Testis (tissue), 3 donors: ENCODE results near the gene NT5M. TPM values are rescaled to one million over a fixed set of nuclear protein-coding genes. Genes with fewer than 3 reads are reported as not detected.

Experiments
- DNase-seq: peaks from one replicate; pipeline ENCODE4 v3.0.0-alpha.2; 2019
- H3K27ac ChIP-seq, 2 donors: fragments of 200-600 bp; sonication (generic); one replicate each; pipeline ENCODE4 v1.5.1; 2019
- H3K27me3 ChIP-seq: fragments of 200-600 bp; sonication (generic); one replicate; pipeline ENCODE4 v1.5.1; 2019
- H3K36me3 ChIP-seq: fragments of 200-600 bp; sonication (generic); one replicate; pipeline ENCODE4 v1.5.1; 2017; ENCODE audit warnings: low read depth; ENCODE audit errors: missing control alignments
- H3K4me1 ChIP-seq: fragments of 200-600 bp; sonication (generic); one replicate; pipeline ENCODE4 v1.5.1; 2019
- H3K4me3 ChIP-seq, 2 donors: fragments of 200-600 bp; sonication (generic); one replicate each; pipeline ENCODE4 v1.5.1; 2017 to 2019
- H3K9me3 ChIP-seq: fragments of 200-600 bp; sonication (generic); one replicate; pipeline ENCODE4 v1.5.1; 2017
- CTCF ChIP-seq, 3 experiments: fragments of 450-650 bp in 2 of 3; fragments of 200-600 bp in 1 of 3; sonication (generic) in 1 of 3; IDR thresholded peaks; one replicate each; pipeline ENCODE4 v1.5.1; 2016 to 2019; ENCODE audit warnings: antibody characterized with exemption in 3 of 3, mild to moderate bottlenecking in 2 of 3, moderate library complexity in 1 of 3
- POLR2A ChIP-seq: fragments of 450-650 bp; IDR thresholded peaks from one replicate; pipeline ENCODE4 v1.6.1; 2017; ENCODE audit warnings: antibody characterized with exemption, mild to moderate bottlenecking, moderate library complexity
- WGBS, 2 donors: methylation state at CpG; one replicate each; pipeline ENCODE4 v1.1.5; 2018; 5-methylcytosine and 5-hydroxymethylcytosine counted together
- intact Hi-C: fragments of 100-400 bp; cut with DNase I; formaldehyde crosslinking; loops from one replicate; pipeline ENCODE4 v1.15.1; 2023; ENCODE audit warnings: low total_unique reads
- polyA plus RNA-seq: library from polyadenylated mRNA; stranded (reverse); fragments of 350-450 nt; fragmentation: Illumina TruSeq; extraction: RNeasy Lipid Tissue Mini Kit (QIAGEN cat#74804); gene quantifications from one replicate; pipeline ENCODE4 v1.2.3, GENCODE V29; 2014; ENCODE audit warnings: low read depth, low replicate concordance; ENCODE audit not compliant: insufficient read depth
- total RNA-seq, 2 donors: library from RNA; depleted of rRNA; stranded (reverse); fragments of >200 nt; gene quantifications; one replicate each; pipeline ENCODE4 v1.2.3, GENCODE V29; 2016

The NT5M gene
- total and polyA plus RNA-seq, 3 donors from 2014 or later = 26.1 to 47.5 (median 33.5) TPM

- 79 to 93% methylated on average over 9 of the region's 9 CpGs for WGBS, 2 donors
- Histone ChIP-seq H3K4me1 (peaks cover 12% of the 10 kb centered on the region), H3K36me3 (no peaks in the 10 kb centered on the region), H3K27ac (no peak overlapping the region), H3K27me3 (no peaks in the 10 kb centered on the region), H3K4me3 (no peak overlapping the region), H3K9me3 (no peaks in the 10 kb centered on the region)
- TF ChIP-seq CTCF (IDR thresholded peaks at IDR 0.05) (no peak), POLR2A (no peak)
- no peak for DNase-seq
- intact Hi-C loops = no loop called here
These were observed 91.3 kb downstream of the NT5M start for GRCh38 chr17:17394494-17394893.

- TF ChIP-seq POLR2A (no peak), CTCF (IDR thresholded peaks at IDR 0.05) (no peak)
- WGBS, 2 donors = 84 to 92% methylated on average over 5 to 6 of the region's 6 CpGs
- no peaks in the 10 kb centered on the region for H3K9me3 ChIP-seq
- intact Hi-C loops = no loop called here
- H3K27me3 ChIP-seq = no peaks in the 10 kb centered on the region
- H3K36me3 ChIP-seq = no peaks in the 10 kb centered on the region
- peaks cover 12% of the 10 kb centered on the region for H3K4me1 ChIP-seq
- H3K4me3 ChIP-seq = no peak overlapping the region
- no peak overlapping the region for H3K27ac ChIP-seq
- DNase-seq = no peak
These were observed 92.2 kb downstream of the NT5M start for GRCh38 chr17:17395246-17395802.

GRCh38 chr17:17395885-17396284, 92.7 kb downstream of the NT5M start:
- no peaks in the 10 kb centered on the region for H3K36me3 ChIP-seq
- no peaks in the 10 kb centered on the region for H3K27me3 ChIP-seq
- no peaks in the 10 kb centered on the region for H3K9me3 ChIP-seq
- peaks cover 12% of the 10 kb centered on the region for H3K4me1 ChIP-seq
- no peak overlapping the region for H3K27ac ChIP-seq
- DNase-seq = no peak
- 89 to 98% methylated on average over 6 of the region's 6 CpGs for WGBS, 2 donors
- intact Hi-C loops = no loop called here
- TF ChIP-seq CTCF (IDR thresholded peaks at IDR 0.05) (no peak), POLR2A (no peak)
- H3K4me3 ChIP-seq = no peak overlapping the region

Other genes with a start within 250 kb of the NT5M start
- gene PLD6, start 97.0 kb upstream of the NT5M start, total RNA-seq = 10 to 100 TPM; 39.9 to 44.2 TPM
- gene PLD6, start 97.0 kb upstream of the NT5M start, polyA plus RNA-seq = 41.5 TPM
- gene FLCN, start 66.2 kb upstream of the NT5M start, total RNA-seq = 100 to 1,000 TPM; 129 to 159 TPM
- gene FLCN, start 66.2 kb upstream of the NT5M start, polyA plus RNA-seq = 47.9 TPM
- 100 to 1,000 TPM; 128 to 134 TPM for gene COPS3, start 22.1 kb upstream of the NT5M start, total RNA-seq
- gene COPS3, start 22.1 kb upstream of the NT5M start, polyA plus RNA-seq = 198 TPM
- gene MED9, start 173.6 kb downstream of the NT5M start, total RNA-seq = 10 to 100 TPM; 35.9 to 42.6 TPM
- gene MED9, start 173.6 kb downstream of the NT5M start, polyA plus RNA-seq = 18.8 TPM
- 100 to 1,000 TPM in 1 of 2 donors, 10 to 100 TPM in 1; 99.7 to 129 TPM for gene RASD1, start 193.0 kb downstream of the NT5M start, total RNA-seq
- 50.1 TPM for gene RASD1, start 193.0 kb downstream of the NT5M start, polyA plus RNA-seq